Measurements from ENCODE around the gene DPP4.
"Not testable (repeated sequence)": the region's sequence is repeated elsewhere in the genome, so short reads cannot be mapped to it uniquely, and the experiment has no call there.

Gene DPP4

DNA sequence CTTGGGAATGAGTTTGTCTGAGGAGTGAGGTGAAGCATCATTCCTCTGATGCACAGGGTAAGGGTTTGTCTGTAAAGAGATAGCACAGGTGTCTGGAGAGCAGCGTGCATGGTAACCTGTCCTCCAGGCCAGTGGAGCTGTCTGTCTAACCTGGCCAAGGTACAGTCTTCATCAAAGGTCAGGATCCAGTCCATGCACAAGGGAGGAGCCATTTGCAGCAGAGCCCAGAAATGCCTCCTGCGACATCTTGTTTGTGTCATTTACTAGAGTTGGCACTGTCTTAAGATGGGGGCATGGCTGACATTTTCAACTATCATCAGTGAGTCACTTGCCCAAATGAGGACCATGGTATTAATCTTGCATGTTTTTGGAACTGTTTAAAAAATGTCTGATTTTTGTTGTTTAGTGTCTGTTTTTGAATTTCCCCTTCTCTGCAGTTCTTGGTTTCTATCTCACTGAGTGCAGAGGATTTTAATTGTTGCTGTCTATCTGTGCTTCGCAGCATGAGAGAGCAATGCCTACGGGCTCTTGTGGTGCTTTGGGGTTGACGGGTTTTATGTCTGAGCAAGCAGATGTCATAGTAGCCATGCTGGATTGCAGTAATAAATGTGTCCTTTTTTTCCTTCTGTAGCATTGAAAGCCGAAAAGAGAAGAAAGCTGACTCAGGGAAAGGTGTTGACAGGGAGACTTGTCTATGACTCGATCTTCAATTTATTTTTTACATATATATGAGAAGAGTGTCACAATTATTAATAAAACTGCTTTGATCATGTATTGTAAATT is 91.3 kb downstream of the DPP4 start:
- no peak for DNase-seq

DNA sequence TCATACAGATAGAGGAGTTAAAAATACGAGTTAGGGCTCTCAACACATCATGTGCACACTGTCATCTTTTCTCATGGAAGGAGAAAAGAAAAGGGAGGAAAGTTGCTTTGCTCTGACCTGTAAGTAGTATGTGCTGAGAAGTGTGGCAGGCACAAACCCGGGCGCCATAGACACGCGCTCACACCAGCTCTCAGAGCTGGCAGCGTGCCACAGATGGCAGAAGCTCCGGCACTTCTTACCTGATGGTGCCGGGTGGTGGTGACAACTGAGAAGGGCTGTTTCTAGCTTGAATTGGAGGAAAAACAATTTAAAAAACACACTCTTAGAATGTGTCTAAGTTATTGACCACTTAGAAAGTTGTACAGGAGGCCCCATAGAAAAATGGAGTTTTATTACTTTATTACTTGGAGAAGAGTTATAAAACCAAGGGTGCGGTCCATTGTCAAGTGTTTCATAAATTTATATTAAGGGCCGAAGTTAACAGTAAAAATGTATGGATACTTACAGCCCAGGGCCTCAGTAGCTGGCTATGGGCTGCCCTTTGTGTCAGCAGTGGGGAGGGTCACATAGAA is 92.2 kb downstream of the DPP4 start:
- DNase-seq = peak; percentile 0

DNA sequence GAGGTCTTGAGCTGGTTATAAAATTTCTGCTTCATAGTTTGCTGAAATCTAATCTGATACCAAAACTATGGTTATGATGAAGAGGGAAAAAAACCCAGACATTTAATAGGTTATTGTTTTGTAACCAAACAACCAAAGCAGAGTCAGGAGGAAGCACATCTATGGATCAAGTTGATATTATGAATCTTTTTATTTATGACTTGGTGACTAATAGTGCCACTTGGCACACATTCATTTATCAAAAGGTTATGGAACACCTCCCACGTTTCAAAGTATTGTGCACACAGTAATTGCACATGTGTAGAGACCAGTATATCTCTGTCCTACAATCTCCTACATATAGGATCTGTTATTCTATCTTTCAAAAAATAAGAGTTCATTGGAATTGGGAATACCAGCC is 93.0 kb downstream of the DPP4 start:
- no peak for DNase-seq

GRCh38 chr2:161979490-161979889 is 94.5 kb downstream of the DPP4 start:
- DNase-seq = no peak

DNA sequence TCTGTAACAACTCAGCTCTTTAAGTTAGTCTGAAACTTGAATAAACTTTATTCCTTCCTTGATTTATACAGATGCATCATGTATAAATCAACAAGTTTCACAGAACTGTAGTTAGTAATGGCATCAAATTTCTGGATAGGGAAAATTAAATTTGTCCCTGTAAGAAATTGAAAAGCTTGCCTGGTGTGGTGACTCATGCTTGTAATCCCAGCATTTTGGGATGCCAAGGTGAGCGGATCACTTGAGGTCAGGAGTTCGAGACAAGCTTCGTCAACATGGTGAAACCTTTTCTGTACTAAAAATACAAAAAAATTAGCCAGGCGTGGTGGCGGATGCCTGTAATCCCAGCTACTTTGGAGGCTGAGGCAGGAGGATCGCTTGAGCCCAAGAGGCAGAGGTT is 96.1 kb downstream of the DPP4 start:
- DNase-seq = not testable (repeated sequence)

DNA sequence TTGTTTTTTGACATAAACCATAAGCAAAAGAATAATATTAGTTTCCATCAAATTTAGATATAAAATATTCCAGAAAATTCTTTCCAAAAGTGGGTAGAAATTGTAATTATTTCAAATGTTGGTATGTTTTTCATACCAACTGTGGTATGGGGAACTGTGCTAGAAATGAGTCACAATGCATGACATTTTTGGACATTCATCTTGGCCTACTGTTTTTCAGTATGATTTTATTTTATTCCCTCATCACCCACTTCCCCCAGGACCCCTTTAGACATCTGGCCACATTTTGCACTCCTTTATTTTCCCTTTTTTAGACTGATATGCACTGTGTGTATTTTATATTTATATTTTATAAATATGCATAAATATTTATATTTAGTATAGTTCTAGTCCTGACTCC is 97.1 kb downstream of the DPP4 start:
- no peak for DNase-seq

GRCh38 chr2:161976295-161976694 is 97.7 kb downstream of the DPP4 start:
- DNase-seq = no peak

- no peak for DNase-seq
These were observed 98.2 kb downstream of the DPP4 start for GRCh38 chr2:161975813-161976160.

GRCh38 chr2:161975062-161975812 is 98.8 kb downstream of the DPP4 start:
- DNase-seq = no peak

DNA sequence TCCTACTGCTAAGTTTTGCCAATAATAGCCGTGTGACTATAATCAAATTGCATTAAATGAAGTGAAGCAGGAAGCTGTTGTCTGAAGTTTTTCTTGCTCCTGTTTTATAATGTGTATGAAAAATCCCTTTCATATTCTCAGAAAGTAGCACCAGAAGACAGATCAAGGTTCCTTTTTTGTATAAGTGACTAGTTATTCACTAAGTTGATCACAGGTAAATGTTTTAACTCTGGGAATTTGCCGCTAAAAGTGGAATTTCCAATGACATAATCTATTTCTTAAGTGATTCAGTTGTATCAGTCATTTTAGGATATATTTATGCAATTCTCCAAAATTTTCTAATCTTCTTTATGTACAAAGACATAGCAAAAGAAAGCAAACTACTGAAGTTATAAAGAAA is 99.6 kb downstream of the DPP4 start:
- DNase-seq = no peak

DNA sequence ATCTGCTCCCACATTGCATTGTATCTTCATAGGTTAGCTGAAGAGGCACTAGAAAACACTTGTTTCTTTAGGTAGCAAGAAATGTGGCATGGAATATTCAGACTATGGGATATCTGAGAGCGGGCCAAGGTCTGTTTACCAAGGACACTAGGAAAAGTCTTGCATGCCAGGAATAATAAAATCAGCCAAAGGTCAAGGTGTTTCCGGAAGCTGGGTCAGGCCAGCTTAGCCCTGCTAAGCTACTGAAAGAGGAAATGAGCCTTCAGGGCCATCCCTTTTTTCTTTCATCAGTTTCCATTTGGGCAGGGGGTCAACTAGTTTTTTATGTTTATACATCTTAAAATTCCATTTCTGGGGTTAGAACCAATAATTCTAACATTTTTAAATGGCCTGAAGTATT is 101.1 kb downstream of the DPP4 start:
- DNase-seq = no peak

GRCh38 chr2:161972232-161972631 is 101.8 kb downstream of the DPP4 start:
- DNase-seq = no peak

- no peak for DNase-seq
These were observed 102.5 kb downstream of the DPP4 start for GRCh38 chr2:161971551-161971950.

DNA sequence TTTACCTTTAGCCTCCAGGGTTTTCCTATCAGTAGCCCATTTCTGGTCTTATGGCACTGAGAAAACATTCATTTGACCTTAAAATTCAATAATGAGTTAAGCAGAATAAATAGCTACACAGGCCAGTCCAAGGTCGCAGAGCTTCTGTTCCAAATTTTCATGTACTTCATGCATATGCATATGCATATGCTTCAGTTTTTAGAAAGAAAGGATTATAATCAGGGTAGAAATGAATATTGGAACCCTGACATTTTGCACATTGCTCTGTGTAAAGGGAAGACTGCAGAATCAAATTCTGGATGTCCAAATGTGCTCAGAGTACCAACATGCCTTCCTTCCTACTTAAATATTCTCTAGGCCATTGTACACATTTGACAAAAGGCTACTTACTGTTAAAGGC is 104.9 kb downstream of the DPP4 start:
- DNase-seq = no peak

GRCh38 chr2:161965994-161966393 is 108.0 kb downstream of the DPP4 start:
- DNase-seq = no peak

DNA sequence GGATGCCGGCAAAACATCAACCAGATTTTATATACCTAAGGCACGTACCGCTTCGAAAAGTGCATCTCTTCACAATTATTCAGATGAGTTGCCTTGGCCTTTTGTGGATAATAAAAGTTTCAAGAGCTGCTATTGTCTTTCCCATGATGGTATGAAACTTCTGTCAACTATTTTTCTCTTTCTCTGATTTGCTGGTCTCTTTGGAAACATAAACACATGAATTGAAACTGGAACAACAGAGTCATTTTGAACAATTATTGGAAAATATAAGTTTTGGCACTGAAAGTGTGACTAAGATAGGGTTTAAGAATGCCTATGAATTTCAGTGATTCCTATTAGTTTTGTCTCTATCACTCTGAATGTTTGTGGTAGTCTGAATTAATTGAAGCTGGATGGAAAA is 109.9 kb downstream of the DPP4 start:
- no peak for DNase-seq

DNA sequence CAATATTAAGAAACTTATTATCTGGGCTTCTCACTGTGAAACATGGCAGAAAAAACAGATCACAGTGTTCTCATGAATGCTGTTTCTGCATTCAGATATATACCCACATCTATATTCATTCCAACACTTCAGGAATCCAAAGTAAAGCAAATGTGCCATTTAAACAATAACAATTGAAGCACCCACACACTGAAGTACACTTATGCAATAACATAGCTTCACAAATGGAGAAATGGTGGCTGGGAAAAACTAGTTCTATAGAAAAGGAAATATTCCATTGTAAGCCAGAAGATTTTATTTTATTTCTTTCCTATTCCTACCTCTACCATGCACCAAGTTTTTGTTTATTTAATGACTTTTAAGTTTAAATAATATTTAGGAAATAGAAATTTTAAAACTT is 111.9 kb downstream of the DPP4 start:
- no peak for DNase-seq

DNA sequence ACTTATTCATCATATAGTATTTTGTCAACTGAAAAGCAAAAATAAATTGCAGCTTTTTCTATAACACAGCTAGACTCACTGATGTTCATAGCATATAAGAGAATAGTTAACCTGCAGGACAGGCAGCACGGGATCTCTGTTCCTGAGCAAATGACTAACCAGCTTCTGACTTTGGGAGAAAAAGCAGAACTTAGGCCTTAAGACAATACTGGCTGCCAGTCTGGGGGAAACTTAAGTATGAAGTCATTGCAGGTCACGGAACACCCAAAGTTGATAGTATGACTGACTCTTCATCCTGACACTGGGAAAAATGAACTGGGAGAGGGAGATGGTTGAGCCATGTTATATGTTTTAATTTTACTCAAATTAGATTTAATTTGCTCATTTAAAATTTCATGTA is 113.0 kb downstream of the DPP4 start:
- DNase-seq = no peak

DNA sequence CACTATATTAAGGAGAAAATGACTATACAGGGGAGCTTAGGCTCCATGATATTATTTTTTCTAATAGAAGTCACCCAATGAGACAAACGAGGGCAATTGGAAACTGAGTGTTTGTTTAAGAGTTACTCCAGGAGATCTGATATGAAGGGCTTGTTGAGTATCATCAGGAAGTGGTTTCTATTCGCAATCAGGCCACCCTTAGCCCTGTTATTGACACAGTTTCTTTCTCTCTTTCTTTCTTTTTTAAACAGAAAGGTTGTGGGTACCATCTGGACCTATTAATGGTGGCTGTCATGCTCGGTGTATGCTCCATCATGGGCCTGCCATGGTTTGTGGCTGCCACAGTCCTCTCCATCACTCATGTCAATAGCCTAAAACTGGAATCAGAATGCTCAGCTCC is 117.3 kb downstream of the DPP4 start:
- DNase-seq = no peak

DNA sequence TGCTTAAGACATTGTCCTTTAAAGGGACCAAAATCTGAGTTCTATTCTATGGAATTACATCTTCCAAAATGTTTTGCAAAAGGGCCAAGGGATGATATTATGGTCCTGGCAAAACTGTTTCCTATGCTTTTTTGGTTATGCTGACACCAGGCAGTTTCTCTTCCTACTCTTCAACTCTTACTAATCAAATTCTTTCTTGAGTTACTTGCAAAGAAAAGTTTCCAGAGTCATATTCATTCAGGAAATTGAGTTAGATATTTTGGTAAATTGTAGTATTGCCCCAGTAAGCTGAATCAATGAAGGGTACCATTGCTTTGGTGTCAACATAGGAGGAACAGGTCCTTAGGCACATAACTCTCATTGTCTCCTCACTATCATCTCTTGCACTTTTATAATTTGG is 118.8 kb downstream of the DPP4 start:
- DNase-seq = no peak

- DNase-seq = no peak
These were observed 119.9 kb downstream of the DPP4 start for GRCh38 chr2:161954103-161954502.

DNA sequence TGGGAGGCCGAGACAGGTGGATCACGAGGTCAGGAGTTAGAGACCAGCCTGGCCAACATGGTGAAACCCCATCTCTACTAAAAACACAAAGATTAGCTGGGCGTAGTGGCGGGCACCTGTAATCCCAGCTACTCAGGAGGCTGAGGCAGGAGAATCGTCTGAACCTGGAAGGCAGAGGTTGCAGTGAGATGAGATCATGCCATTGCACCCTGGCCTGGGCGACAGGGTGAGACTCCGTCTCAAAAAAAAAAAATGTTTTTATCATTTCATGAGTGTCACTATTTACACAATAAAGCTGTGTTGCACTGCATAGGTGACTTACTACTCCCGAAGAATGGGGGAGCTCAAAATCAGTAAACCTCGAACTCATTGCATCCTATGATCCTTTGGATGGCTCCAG is 120.6 kb downstream of the DPP4 start:
- not testable (repeated sequence) for DNase-seq

GRCh38 chr2:161952783-161953191 is 121.2 kb downstream of the DPP4 start:
- DNase-seq = no peak

- DNase-seq = no peak
These were observed 126.2 kb downstream of the DPP4 start for GRCh38 chr2:161947836-161948235.
